GM12878 (cell line): ENCODE measurements around the gene CALR. TPM values are rescaled to one million over a fixed set of nuclear protein-coding genes. Genes with fewer than 3 reads are reported as not detected.

Experiments used
- BCL11A ChIP-seq: IDR thresholded peaks from 2 replicates; pipeline ENCODE4 v1.6.1; 2011; ENCODE audit warnings: low read depth, low read length
- CBX3 ChIP-seq: fragments of 200-600 bp; sonication (generic); IDR thresholded peaks from 2 replicates; pipeline ENCODE4 v1.6.1; 2016; ENCODE audit warnings: low read depth, borderline replicate concordance
- CEBPB ChIP-seq, 2 experiments: fragments of 150-350 bp in 1 of 2; IDR thresholded peaks; 2 replicates each; pipeline ENCODE4 v1.6.1; 2012 to 2014; ENCODE audit warnings: low read depth in 2 of 2, low read length in 2 of 2, borderline replicate concordance in 1 of 2, inconsistent platforms in 1 of 2
- CEBPZ ChIP-seq: fragments of 150-350 bp; IDR thresholded peaks from 2 replicates; pipeline ENCODE4 v1.6.1; 2016; ENCODE audit warnings: low read depth, low read length
- DPF2 ChIP-seq: fragments of 450-650 bp; IDR thresholded peaks from 2 replicates; pipeline ENCODE4 v1.6.1; 2017; ENCODE audit warnings: mild to moderate bottlenecking
- HDGF ChIP-seq: fragments of 450-650 bp; IDR thresholded peaks from 2 replicates; pipeline ENCODE4 v1.6.1; 2016; ENCODE audit warnings: antibody characterized with exemption
- HSF1 ChIP-seq: fragments of 150-350 bp; IDR thresholded peaks from 2 replicates; pipeline ENCODE4 v1.6.1; 2014; ENCODE audit warnings: mild to moderate bottlenecking, low read depth, low read length
- IRF5 ChIP-seq: fragments of 450-650 bp; IDR thresholded peaks from 2 replicates; pipeline ENCODE4 v1.6.1; 2017; ENCODE audit warnings: borderline replicate concordance
- MTA2 ChIP-seq: fragments of 450-650 bp; IDR thresholded peaks from 2 replicates; pipeline ENCODE4 v1.6.1; 2016; ENCODE audit warnings: low read depth, mild to moderate bottlenecking, moderate library complexity
- NRF1 ChIP-seq: conservative IDR thresholded peaks from 2 replicates; pipeline ENCODE4 v1.6.1; 2011; ENCODE audit warnings: mild to moderate bottlenecking, low read depth, low read length, improper control_type of control experiment
- PML ChIP-seq: IDR thresholded peaks from 2 replicates; pipeline ENCODE4 v1.6.1; 2012; ENCODE audit warnings: low read length, inconsistent platforms
- POLR2A ChIP-seq: IDR thresholded peaks from 2 replicates; pipeline ENCODE4 v1.6.1; 2011; ENCODE audit warnings: low read depth, mild to moderate bottlenecking, low read length
- SIX5 ChIP-seq: IDR thresholded peaks from 2 replicates; pipeline ENCODE4 v1.6.1; 2011; ENCODE audit warnings: mild to moderate bottlenecking, low read depth, low read length, moderate library complexity; ENCODE audit not compliant: severe bottlenecking
- SP1 ChIP-seq: IDR thresholded peaks from one replicate; pipeline ENCODE4 v1.6.1; 2011; ENCODE audit warnings: low read depth, low read length
- STAT1 ChIP-seq: fragments of 450-650 bp; conservative IDR thresholded peaks from 2 replicates; pipeline ENCODE4 v1.6.1; 2014; ENCODE audit warnings: antibody characterized with exemption, mild to moderate bottlenecking
- TCF12 ChIP-seq: IDR thresholded peaks from 2 replicates; pipeline ENCODE4 v1.6.1; 2011; ENCODE audit warnings: low read depth, mild to moderate bottlenecking, low read length
- USF2 ChIP-seq: IDR thresholded peaks from 2 replicates; pipeline ENCODE4 v1.6.1; 2011; ENCODE audit warnings: low read depth, low read length, improper control_type of control experiment, borderline replicate concordance
- YY1 ChIP-seq: IDR thresholded peaks from 2 replicates; pipeline ENCODE4 v1.6.1; 2011; ENCODE audit warnings: low read depth, mild to moderate bottlenecking, low read length
- ZNF687 ChIP-seq: fragments of 450-650 bp; IDR thresholded peaks from 2 replicates; pipeline ENCODE4 v1.6.1; 2017; ENCODE audit warnings: mild to moderate bottlenecking, moderate library complexity
- polyA plus RNA-seq, 11 experiments: library from polyadenylated mRNA; depleted of rRNA in 4 of 11; unstranded in 6 of 11; stranded (reverse) in 5 of 11; fragments of >200 nt; fragmentation: Nextera tagmentation in 4 of 11; fragmentation: Illumina TruSeq in 1 of 11; extraction: Ambion mirVana in 4 of 11; extraction: Trizol in 1 of 11; gene quantifications; 1 replicate in 1 of 11; 2 replicates in 10 of 11; pipeline versions ENCODE4 v1.2.1 to v1.2.3, GENCODE V29; 2011 to 2016; ENCODE audit warnings: inconsistent platforms in 2 of 11, missing spikeins in 2 of 11, low read depth in 1 of 11
- total RNA-seq, 4 experiments: library from RNA; depleted of rRNA in 3 of 4; stranded (reverse); fragments of >200 nt in 3 of 4; fragmentation: Illumina TruSeq in 1 of 4; extraction: Trizol in 1 of 4; gene quantifications; 2 replicates each; pipeline versions ENCODE4 v1.2.1 to v1.2.3, GENCODE V29; 2013 to 2021

CALR gene
- total and polyA plus RNA-seq, 10 of the 15 experiments (the other 5 are each of a cell fraction or from before 2014, with no cell fraction given), result 202 to 1,451 (median 749) TPM

GRCh38 chr19:12890787-12891552, 47.4 kb upstream of the CALR start, which contains the start of gene GCDH (continued):
- TF ChIP-seq IRF5 (no peak), BCL11A (no peak), MTA2 (no peak), NRF1 (no peak), CEBPB (IDR thresholded peaks at IDR 0.05; ENCODE audit: borderline replicate concordance in 1 of 2, low read depth in 2 of 2, low read length in 2 of 2) (no peak), HDGF (peak; percentile 11; the same call in 1 of the 2 replicates), ZNF687 (no peak), USF2 (no peak), SP1 (peak; percentile 95), TCF12 (no peak), PML (no peak), SIX5 (no peak), CEBPZ (no peak), DPF2 (no peak), YY1 (no peak), CBX3 (no peak), POLR2A (peak; percentile 91), STAT1 (peak; percentile 73; the same call in 1 of the 2 replicates), HSF1 (no peak)
